ENCODE results near the gene BCO2. TPM values are rescaled to one million over a fixed set of nuclear protein-coding genes. Genes with fewer than 3 reads are reported as not detected.

The BCO2 gene
- total and polyA plus RNA-seq, 9 donors, result 1.2 to 11.7 (median 4.2) TPM

DNA sequence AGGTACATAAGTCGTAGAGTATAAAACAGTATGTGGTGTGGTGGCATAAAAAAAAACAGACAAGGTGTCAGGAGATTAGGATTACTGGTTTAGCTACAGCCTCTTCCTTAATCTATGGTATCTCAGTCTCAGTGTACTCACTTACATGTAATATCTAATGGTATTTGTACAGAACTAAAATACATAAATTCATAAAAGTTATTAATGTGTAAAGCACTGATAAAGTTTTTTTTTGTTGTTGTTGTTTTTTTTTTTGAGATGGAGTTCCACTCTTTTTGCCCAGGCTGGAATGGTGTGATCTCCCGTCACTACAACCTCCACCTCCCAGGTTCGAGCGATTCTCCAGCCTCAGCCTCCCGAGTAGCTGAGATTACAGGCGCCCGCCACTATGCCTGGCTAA lies 53.8 kb downstream of the BCO2 start:
- no peak for DNase-seq

DNA sequence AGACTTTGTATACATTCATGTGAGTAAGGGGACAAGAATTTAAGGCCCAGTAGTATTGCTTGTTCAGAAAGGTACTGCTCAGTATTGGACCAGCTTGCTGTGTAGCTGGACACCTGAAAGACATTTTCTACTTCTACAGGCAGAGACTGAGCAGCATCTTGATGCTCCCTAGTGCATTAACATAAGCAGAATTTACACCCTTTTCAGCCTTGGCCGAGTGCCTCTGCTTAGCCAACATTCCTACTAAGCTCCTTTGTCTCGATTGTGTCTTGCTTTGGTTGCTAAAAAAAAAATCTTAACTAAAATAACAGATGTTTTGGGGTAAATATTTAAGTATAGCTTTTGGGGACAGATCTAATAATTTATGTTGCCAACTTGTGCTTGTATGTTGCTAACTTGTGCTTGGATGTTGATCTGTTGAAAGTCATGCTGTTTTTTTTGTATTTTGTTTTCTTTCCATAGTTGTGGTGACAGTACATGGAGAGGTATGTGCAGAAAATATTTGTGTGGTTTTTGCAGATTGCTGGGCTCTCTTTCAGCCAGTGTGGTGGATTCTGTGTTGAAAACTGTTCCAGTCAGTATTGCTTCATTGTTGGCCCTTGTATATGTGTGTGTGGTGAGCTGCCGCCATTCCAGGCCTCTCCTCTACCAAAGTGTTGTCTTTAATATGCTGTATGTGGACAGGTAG lies 54.6 kb downstream of the BCO2 start:
- Histone ChIP-seq H3K4me1 (ENCODE audit: insufficient read depth) (peaks cover 3% of the 10 kb centered on the region), H3K27ac (no peak overlapping the region), H3K4me3 (no peak overlapping the region), H3K27me3 (no peaks in the 10 kb centered on the region), H3K36me3 (no peaks in the 10 kb centered on the region), H3K9me3 (no peaks in the 10 kb centered on the region)
- intact Hi-C loops (cut with DNase I), result no loop called here
- no peak for DNase-seq
- TF ChIP-seq, protein P1, sequence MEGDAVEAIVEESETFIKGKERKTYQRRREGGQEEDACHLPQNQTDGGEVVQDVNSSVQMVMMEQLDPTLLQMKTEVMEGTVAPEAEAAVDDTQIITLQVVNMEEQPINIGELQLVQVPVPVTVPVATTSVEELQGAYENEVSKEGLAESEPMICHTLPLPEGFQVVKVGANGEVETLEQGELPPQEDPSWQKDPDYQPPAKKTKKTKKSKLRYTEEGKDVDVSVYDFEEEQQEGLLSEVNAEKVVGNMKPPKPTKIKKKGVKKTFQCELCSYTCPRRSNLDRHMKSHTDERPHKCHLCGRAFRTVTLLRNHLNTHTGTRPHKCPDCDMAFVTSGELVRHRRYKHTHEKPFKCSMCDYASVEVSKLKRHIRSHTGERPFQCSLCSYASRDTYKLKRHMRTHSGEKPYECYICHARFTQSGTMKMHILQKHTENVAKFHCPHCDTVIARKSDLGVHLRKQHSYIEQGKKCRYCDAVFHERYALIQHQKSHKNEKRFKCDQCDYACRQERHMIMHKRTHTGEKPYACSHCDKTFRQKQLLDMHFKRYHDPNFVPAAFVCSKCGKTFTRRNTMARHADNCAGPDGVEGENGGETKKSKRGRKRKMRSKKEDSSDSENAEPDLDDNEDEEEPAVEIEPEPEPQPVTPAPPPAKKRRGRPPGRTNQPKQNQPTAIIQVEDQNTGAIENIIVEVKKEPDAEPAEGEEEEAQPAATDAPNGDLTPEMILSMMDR (IDR thresholded peaks at IDR 0.05), result no peak
- no peak for TF ChIP-seq POLR2A (IDR thresholded peaks at IDR 0.05)
- TF ChIP-seq EP300 (IDR thresholded peaks at IDR 0.05), result no peak
- WGBS, 3 donors, result 35 to 36% (median 35%) methylated on average over 3 of the region's 3 CpGs

More for the DNA sequence above, 53.8 kb downstream of the BCO2 start:
- H3K9me3 ChIP-seq, result no peaks in the 10 kb centered on the region
- H3K27ac ChIP-seq, result no peak overlapping the region
- 94 to 98% (median 96%) methylated on average over 7 of the region's 7 CpGs for WGBS, 3 donors
- H3K27me3 ChIP-seq, result no peaks in the 10 kb centered on the region
- no peaks in the 10 kb centered on the region for H3K36me3 ChIP-seq
- no peak for TF ChIP-seq POLR2A (IDR thresholded peaks at IDR 0.05)
- TF ChIP-seq, protein P1 (IDR thresholded peaks at IDR 0.05), result no peak
- TF ChIP-seq EP300 (IDR thresholded peaks at IDR 0.05), result no peak
- intact Hi-C loops (cut with DNase I), result no loop called here
- peaks cover 3% of the 10 kb centered on the region for H3K4me1 ChIP-seq (ENCODE audit: insufficient read depth)
- no peak overlapping the region for H3K4me3 ChIP-seq

DNA sequence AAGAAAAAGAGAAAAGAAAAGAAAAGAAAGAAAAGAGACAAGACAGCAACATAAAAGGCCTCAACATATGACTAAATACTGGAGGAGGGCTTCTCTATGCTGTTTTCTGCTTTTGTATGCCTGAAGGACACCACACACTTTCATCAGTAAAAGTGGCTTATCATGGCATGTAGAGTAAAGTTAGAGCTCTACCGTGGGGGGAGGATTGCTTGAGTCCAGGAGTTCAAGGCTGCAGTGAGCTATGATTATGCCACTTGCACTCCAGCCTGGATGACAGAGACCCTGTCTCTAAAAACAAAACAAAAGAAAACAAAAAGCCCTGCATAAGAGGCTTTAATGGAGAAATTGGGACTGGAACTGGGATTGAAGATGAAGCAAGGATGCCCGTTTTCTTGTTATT lies 56.6 kb downstream of the BCO2 start:
- WGBS, 3 donors, result 46 to 66% (median 54%) methylated on average over 2 of the region's 2 CpGs
- Histone ChIP-seq H3K36me3 (no peaks in the 10 kb centered on the region), H3K9me3 (no peaks in the 10 kb centered on the region), H3K4me3 (no peak overlapping the region), H3K27ac (no peak overlapping the region), H3K27me3 (no peaks in the 10 kb centered on the region), H3K4me1 (ENCODE audit: insufficient read depth) (peaks cover 3% of the 10 kb centered on the region)
- intact Hi-C loops (cut with DNase I), result no loop called here
- DNase-seq, result no peak
- TF ChIP-seq POLR2A (IDR thresholded peaks at IDR 0.05) (no peak), EP300 (IDR thresholded peaks at IDR 0.05) (no peak)
- TF ChIP-seq, protein P1 (IDR thresholded peaks at IDR 0.05), result no peak

DNA sequence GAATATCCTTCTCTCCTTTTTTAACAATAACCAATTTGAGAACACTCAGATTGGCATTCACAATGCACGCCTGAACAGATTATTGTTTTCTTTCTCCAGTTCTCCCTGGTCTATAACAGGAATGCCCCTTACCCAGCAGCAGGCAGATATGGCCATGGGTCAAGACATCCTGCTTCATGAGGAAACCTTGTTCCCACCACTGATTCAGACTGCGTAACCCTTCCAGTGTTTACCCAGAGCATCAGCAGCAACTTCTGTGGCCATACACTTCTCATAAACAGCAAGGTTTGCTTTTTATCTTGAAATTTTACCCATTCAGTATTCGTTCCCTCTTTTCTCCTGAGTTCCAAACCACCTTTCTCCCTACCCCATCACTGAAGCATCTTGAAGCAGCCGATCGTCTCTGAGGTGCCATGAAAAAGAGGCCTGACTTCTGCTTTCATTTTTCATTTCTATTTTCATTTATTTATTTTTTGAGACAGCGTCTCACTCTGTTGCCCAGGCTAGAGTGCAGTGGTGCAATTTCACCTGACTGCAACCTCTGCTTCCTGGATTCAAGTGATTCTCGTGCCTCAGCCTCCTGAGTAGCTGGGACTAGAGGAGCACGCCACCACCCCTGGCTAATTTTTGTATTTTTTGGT lies 60.6 kb downstream of the BCO2 start:
- WGBS, 3 donors, result 95 to 96% (median 96%) methylated on average over 8 of the region's 8 CpGs
- Histone ChIP-seq H3K27ac (no peak overlapping the region), H3K36me3 (no peaks in the 10 kb centered on the region), H3K27me3 (no peaks in the 10 kb centered on the region), H3K4me3 (no peak overlapping the region), H3K4me1 (ENCODE audit: insufficient read depth) (no peaks in the 10 kb centered on the region), H3K9me3 (no peaks in the 10 kb centered on the region)
- TF ChIP-seq, protein P1 (IDR thresholded peaks at IDR 0.05), result no peak
- no peak for TF ChIP-seq EP300 (IDR thresholded peaks at IDR 0.05)
- no peak for TF ChIP-seq POLR2A (IDR thresholded peaks at IDR 0.05)
- DNase-seq, result no peak
- intact Hi-C loops (cut with DNase I), result no loop called here

All from ovary (tissue), 9 donors.